GM19397 (cell line): ENCODE results near the gene TSN.
A peak's percentile ranks its signal among the peaks of the same experiment; 100 is the strongest.
"Not testable (repeated sequence)": the region's sequence is repeated elsewhere in the genome, so short reads cannot be mapped to it uniquely, and the experiment has no call there.

Source experiments
- ATAC-seq: cut with Tn5 transposase; IDR thresholded peaks from one replicate; pipeline ENCODE4 v1.9.1; 2021; ENCODE audit warnings: mild to moderate bottlenecking, moderate library complexity; ENCODE audit not compliant: unreplicated experiment

Gene TSN

GRCh38 chr2:121796239-121796638 is 40.8 kb downstream of the TSN start:
- ATAC-seq = peak; percentile 76

DNA sequence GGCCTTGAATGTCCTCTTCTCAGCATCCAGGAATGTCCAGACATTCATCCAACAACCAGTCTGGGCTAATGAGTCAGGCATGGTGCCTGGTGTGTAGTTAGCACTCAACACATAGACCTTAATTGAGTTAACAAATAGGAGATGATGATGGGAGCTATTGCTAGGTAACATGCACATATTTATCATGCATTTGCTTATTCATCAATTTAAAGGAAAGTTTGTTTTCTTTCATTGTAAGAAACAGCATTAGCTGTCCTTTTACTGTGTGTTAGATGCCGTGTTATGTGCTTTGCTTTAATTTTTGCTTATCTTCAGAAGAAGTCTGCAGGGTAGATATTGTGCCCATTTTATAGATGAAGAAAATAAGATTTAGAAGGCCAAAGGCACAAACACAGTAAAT is 43.2 kb downstream of the TSN start:
- ATAC-seq = no peak

GRCh38 chr2:121801916-121802315 is 46.5 kb downstream of the TSN start:
- ATAC-seq = no peak

DNA sequence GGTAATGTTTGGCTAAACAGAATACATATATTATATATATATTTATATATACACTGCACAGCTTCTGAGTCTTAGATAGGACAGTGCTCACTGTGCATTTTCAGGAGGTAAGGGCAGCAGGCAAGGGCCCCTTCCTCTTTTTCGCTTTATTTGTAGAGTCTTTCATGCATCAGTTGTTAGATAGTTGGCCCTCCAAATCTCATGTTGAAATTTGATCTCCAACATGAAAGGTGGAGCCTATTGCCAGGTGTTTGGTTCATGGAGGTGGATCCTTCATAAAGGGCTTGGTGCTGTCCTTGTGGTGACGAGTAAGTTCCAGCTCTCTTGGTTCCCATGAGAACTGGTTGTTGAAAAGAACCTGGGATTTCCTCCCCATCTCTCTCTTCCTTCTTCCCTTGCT is 48.1 kb downstream of the TSN start:
- no peak for ATAC-seq

- ATAC-seq = peak; percentile 77
Measured at GRCh38 chr2:121804340-121804739, 48.9 kb downstream of the TSN start.

GRCh38 chr2:121804997-121805765 is 49.7 kb downstream of the TSN start:
- no peak for ATAC-seq

- ATAC-seq = no peak
Measured at GRCh38 chr2:121805766-121806143, 50.3 kb downstream of the TSN start.

- not testable (repeated sequence) for ATAC-seq
Measured at GRCh38 chr2:121807771-121808170, 52.3 kb downstream of the TSN start.

- no peak for ATAC-seq
Measured at GRCh38 chr2:121809607-121810006, 54.2 kb downstream of the TSN start.

DNA sequence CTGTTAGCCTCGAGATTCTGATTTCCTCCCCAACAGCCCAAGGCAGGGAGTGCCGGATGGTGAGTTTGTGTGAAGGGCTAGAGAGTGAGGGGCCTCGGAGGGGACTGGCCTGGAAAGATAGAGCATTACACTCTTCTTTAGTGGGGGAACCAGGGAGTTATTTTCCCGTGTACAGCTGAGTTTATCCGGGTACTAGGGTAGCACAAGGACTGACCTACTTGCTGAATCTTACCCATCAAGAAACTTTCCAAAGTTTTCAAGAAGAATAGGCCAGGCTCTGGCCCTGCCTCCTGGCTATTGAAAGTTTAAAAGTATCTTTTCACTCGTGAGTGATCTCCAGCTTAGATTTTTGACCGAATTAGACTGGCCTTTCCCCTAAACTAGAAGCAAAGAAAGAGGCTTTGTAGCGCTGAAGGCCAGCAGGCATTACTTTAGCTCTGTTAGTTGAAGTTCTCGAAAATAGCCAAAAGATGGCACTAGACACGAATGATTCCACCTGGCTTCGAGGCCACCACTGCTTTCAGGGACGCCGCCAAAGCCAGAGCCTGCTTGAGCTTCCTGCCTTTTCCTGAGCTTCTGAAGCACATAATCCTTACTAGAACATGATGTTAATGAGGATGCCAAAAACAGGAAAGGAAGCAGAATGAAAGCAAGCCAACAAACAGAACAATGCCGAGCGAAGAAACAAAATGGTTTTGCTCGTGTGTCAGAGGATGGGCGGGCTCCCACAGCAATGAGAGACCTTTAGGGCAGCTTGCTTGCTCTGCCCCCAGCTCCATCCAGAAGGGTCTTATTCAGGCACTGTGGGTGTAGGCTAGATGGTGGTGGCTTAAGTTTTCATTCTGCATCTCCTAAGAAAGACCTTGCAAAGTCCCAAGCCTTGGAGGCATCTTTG is 55.8 kb downstream of the TSN start:
- no peak for ATAC-seq

- ATAC-seq = not testable (repeated sequence)
Measured at GRCh38 chr2:121813083-121813482, 57.6 kb downstream of the TSN start.

DNA sequence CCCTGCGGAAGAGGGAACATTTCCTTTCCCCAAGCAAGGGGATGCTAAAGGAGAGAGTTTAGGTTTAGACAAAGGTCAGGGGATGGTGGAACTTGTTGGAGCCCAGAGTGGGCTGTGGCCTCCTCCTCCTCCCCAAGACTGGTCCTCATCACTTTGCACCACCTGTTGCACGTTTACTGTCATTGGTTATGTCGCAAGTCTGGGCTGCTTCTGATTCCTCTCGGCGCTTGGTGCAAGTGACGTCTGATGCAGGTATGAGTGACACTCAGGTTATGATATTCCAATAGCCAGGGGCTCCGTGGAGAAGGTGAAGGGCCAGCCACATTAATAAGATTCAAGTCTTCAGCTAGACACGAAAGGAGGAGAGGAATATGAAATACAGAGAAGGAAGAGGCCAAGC is 59.8 kb downstream of the TSN start:
- ATAC-seq = no peak

DNA sequence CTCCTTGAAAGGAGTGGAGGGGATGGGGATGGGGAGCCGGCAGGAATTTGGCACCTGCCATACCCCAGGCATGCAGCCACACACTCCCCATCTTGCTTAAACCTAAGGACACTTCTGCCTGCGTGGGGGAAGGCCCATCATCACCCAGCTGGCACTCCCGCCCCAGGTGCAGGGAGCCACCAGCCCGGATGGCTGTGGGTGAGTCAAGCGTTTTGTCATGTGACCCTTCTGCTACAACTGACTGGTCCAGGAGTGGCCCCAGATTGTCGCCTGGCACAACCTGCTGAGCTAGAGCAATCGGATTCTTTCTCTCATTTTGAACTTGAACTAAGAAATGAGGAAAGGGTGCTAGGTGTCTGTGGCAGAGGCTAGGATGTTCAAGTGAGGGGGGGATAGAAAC is 61.3 kb downstream of the TSN start:
- ATAC-seq = no peak

- ATAC-seq = not testable (repeated sequence)
Measured at GRCh38 chr2:121817304-121817703, 61.9 kb downstream of the TSN start.
